GM12891 (cell line): ENCODE results near the gene KAT2B.

Experiments
- PAX5 ChIP-seq: IDR thresholded peaks from 2 replicates; pipeline ENCODE4 v1.6.1; 2011; ENCODE audit warnings: low read length, moderate library complexity, mild to moderate bottlenecking; ENCODE audit not compliant: insufficient read depth, severe bottlenecking
- POLR2A ChIP-seq: IDR thresholded peaks from 2 replicates; pipeline ENCODE4 v1.6.1; 2011; ENCODE audit warnings: low read depth, low read length, control low read depth
- POLR2AphosphoS5 ChIP-seq: IDR thresholded peaks from 2 replicates; pipeline ENCODE4 v1.6.1; 2011; ENCODE audit warnings: low read depth, low read length, control low read depth
- POU2F2 ChIP-seq: IDR thresholded peaks from 2 replicates; pipeline ENCODE4 v1.6.1; 2011; ENCODE audit warnings: low read depth, mild to moderate bottlenecking, control low read depth, low read length, moderate library complexity
- SPI1 ChIP-seq: IDR thresholded peaks from 2 replicates; pipeline ENCODE4 v1.6.1; 2011; ENCODE audit warnings: low read depth, low read length, control low read depth
- TAF1 ChIP-seq: IDR thresholded peaks from 2 replicates; pipeline ENCODE4 v1.6.1; 2011; ENCODE audit warnings: low read depth, low read length, control low read depth

GRCh38 chr3:20197775-20198174 lies 157.5 kb downstream of the KAT2B start:
- TF ChIP-seq POLR2A (no peak), POU2F2 (no peak), TAF1 (no peak), POLR2AphosphoS5 (no peak), SPI1 (no peak), PAX5 (no peak)
